Left ventricle myocardium inferior (tissue), 1 donor: ENCODE data around the gene ST3GAL5. TPM values are rescaled to one million over a fixed set of nuclear protein-coding genes. Genes with fewer than 3 reads are reported as not detected.

ENCODE experiments used
- DNase-seq: peaks from one replicate; pipeline ENCODE4 v3.0.0-alpha.2; 2020
- H3K27ac ChIP-seq: fragments of 200-600 bp; replicated peaks from 2 replicates; pipeline ENCODE4 v1.8.0; 2021
- H3K27me3 ChIP-seq: fragments of 200-600 bp; 2 replicates; pipeline ENCODE4 v1.8.0; 2021; ENCODE audit warnings: low read depth
- H3K36me3 ChIP-seq: fragments of 200-600 bp; 2 replicates; pipeline ENCODE4 v1.8.0; 2021
- H3K4me1 ChIP-seq: fragments of 200-600 bp; 2 replicates; pipeline ENCODE4 v1.8.0; 2021
- H3K4me3 ChIP-seq: fragments of 200-600 bp; 2 replicates; pipeline ENCODE4 v1.8.0; 2021; ENCODE audit warnings: mild to moderate bottlenecking, moderate library complexity
- H3K9me3 ChIP-seq: fragments of 200-600 bp; replicated peaks from 2 replicates; pipeline ENCODE4 v1.8.0; 2021
- CTCF ChIP-seq: fragments of 200-600 bp; IDR thresholded peaks from 2 replicates; pipeline ENCODE4 v1.8.0; 2021; ENCODE audit warnings: antibody characterized with exemption, mild to moderate bottlenecking, borderline replicate concordance
- intact Hi-C: fragments of 100-400 bp; cut with micrococcal nuclease; formaldehyde crosslinking; loops from one replicate; pipeline ENCODE4 v1.11.0; 2022
- total RNA-seq: library from RNA; stranded (reverse); fragmentation: NEBNext Ultra II Directional; extraction: Animal tissue kit (Norgen Biotek cat#: 25700); gene quantifications from one replicate; pipeline ENCODE4 v1.2.1, GENCODE V29; 2021
- donor health status: DM: no; HTN: yes; CAD: no; lungs with severe emphysema.

Gene ST3GAL5
- total RNA-seq, 1 donor from 2014 or later = 4.2 TPM

GRCh38 chr2:85797263-85797660, 91.5 kb downstream of the ST3GAL5 start:
- Histone ChIP-seq H3K4me3 (no peak overlapping the region), H3K36me3 (no peaks in the 10 kb centered on the region), H3K27ac (peak overlapping the region; percentile 87), H3K27me3 (no peaks in the 10 kb centered on the region), H3K4me1 (peaks cover 74% of the 10 kb centered on the region), H3K9me3 (peaks cover 13% of the 10 kb centered on the region)
- DNase-seq = no peak
- intact Hi-C loops = no loop called here
- TF ChIP-seq CTCF = no peak

GRCh38 chr2:85796341-85797262, 92.2 kb downstream of the ST3GAL5 start:
- no peak for TF ChIP-seq CTCF

GRCh38 chr2:85796046-85796340, 92.8 kb downstream of the ST3GAL5 start:
- peak overlapping the region; percentile 29 for H3K4me3 ChIP-seq
- peaks cover 87% of the 10 kb centered on the region for H3K4me1 ChIP-seq
- no peak for TF ChIP-seq CTCF
- peak overlapping the region; percentile 87 for H3K27ac ChIP-seq
- peaks cover 3% of the 10 kb centered on the region for H3K9me3 ChIP-seq
- no peaks in the 10 kb centered on the region for H3K27me3 ChIP-seq
- DNase-seq = no peak
- H3K36me3 ChIP-seq = no peaks in the 10 kb centered on the region
- intact Hi-C loops = no loop called here

More at GRCh38 chr2:85796341-85797262, 92.2 kb downstream of the ST3GAL5 start:
- Histone ChIP-seq H3K4me1 (peaks cover 81% of the 10 kb centered on the region), H3K27me3 (no peaks in the 10 kb centered on the region), H3K4me3 (peak overlapping the region; percentile 29), H3K36me3 (no peaks in the 10 kb centered on the region), H3K9me3 (peaks cover 9% of the 10 kb centered on the region), H3K27ac (peak overlapping the region; percentile 87)
- peak; percentile 65 for DNase-seq
- intact Hi-C loops = no loop called here

GRCh38 chr2:85795331-85796045, 93.3 kb downstream of the ST3GAL5 start:
- Histone ChIP-seq H3K27me3 (no peaks in the 10 kb centered on the region), H3K9me3 (no peaks in the 10 kb centered on the region), H3K4me1 (peaks cover 92% of the 10 kb centered on the region), H3K36me3 (no peaks in the 10 kb centered on the region), H3K4me3 (peak overlapping the region; percentile 29), H3K27ac (peak overlapping the region; percentile 87)
- no peak for DNase-seq
- TF ChIP-seq CTCF = no peak
- intact Hi-C loops = no loop called here

- Histone ChIP-seq H3K36me3 (peaks cover 4% of the 10 kb centered on the region), H3K27ac (peak overlapping the region; percentile 87), H3K9me3 (no peaks in the 10 kb centered on the region), H3K4me1 (peaks cover 100% of the 10 kb centered on the region), H3K27me3 (no peaks in the 10 kb centered on the region), H3K4me3 (no peak overlapping the region)
- no peak for TF ChIP-seq CTCF
- intact Hi-C loops = no loop called here
- DNase-seq = no peak
These were observed 94.2 kb downstream of the ST3GAL5 start for GRCh38 chr2:85794491-85795121.
